GM18951 (cell line): ENCODE data around the gene KCNA2.

ENCODE experiments used
- POLR2A ChIP-seq: IDR thresholded peaks from 4 replicates; pipeline ENCODE4 v1.6.1; 2011; ENCODE audit warnings: mild to moderate bottlenecking; ENCODE audit not compliant: insufficient read length, insufficient read depth; ENCODE audit errors: extremely low read depth
- in situ Hi-C: fragments of 300-500 bp; cut with MboI; formaldehyde crosslinking; loops from one replicate; pipeline ENCODE4 v1.12.0; 2022; ENCODE audit warnings: low sequenced_read_pairs, mixed read lengths, inconsistent platforms; ENCODE audit not compliant: unreplicated experiment

KCNA2 gene

DNA sequence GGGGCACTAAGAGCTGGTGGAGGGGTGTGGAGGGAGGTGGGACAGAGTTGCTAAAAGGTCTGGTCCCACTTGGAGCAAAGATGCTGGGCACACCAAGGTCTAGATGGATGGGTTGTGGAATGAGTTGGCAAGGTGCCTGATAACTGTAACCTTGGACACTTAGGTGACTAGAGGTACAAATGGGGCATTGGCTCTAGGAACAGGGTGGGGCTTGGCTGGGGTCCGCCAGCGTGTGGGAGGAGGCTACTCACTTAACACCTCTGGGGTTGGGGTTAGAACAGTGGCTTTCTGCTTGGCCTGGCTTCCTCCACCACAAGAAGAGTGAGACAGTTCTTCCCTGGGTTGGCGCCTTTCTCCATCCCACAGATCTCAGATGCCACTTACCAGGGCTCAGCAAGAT, 17.2 kb downstream of the KCNA2 start:
- in situ Hi-C loops: no loop called here
- no peak for TF ChIP-seq POLR2A

DNA sequence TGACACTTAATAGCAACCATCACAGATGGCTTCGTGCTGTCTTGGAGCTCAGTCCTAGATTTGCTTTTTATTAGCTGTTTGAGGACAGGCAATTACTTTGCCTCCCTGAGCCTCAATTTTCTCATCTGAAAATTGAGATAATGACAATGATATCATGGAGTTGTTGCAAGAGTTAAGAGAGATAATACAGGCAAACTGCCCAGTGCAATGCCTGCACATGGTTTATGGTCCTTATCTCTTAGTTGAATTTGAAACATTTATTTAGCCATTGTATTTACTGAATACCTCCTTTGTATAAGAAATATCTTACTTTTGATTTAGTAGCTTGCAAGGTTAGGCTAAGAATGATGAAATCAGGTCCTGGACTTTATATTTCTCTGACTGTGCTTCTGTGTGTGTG, 17.7 kb downstream of the KCNA2 start:
- no peak for TF ChIP-seq POLR2A
- in situ Hi-C loops: no loop called here

DNA sequence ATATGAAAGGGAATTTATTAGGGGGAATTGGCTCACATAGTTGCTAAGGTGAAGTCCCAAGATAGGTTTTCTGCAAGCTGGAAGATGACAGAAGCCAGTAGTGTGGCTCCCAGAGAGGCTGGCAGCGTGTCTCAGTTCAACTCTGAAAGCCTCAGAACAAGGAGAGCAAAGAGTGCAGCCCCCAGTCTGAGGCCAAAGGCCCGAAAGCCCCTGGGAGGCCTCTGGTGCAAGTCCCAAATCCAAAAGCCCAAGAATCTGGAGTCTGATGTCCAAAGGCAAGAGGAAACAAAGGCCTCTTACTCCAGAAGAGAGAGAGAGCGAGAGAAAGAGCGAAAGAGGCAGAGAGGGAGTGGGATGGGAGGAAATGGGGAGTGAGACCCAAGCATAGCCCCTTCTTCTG, 18.3 kb downstream of the KCNA2 start:
- in situ Hi-C loops: no loop called here
- TF ChIP-seq POLR2A: no peak

DNA sequence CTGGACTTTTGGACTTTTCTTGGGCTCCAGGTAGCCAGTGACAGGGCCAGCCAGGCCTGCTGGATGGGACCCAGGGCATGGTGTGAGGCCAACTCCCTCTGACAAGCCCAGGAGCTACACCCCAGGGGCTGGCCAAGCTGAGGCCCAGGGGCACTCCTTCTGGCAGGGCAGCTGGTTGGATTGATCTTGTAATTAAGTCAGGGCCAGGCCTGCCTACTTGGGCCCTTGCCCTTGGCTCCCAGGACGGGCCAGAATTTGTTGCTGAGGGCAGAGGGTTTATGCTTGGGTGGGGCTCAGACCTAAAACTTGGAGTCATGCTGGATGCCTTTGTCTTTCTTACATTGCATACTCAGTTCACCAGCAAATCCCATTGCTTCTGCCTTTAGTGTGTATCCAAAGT, 20.7 kb downstream of the KCNA2 start:
- no peak for TF ChIP-seq POLR2A
- in situ Hi-C loops: no loop called here

DNA sequence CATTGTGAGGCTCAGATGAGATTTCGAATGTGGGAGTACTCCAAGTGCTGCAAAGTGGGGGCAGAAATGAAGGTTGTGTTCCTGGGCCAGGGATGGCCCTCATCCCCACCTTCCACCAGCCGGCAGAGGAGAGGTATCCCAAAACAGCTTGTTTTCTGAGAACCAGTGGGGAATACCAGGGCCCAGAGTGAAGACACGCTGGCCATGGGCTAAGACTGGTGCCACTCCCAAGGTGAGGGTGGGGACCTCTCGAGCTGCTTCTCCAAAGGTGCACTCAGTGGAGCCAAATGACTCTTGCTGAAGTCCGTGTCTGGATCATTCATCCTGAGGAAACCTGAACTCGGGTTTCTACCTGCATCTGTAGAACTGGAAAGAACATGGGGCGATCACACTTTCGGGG, 22.1 kb downstream of the KCNA2 start:
- no peak for TF ChIP-seq POLR2A
- in situ Hi-C loops: no loop called here

DNA sequence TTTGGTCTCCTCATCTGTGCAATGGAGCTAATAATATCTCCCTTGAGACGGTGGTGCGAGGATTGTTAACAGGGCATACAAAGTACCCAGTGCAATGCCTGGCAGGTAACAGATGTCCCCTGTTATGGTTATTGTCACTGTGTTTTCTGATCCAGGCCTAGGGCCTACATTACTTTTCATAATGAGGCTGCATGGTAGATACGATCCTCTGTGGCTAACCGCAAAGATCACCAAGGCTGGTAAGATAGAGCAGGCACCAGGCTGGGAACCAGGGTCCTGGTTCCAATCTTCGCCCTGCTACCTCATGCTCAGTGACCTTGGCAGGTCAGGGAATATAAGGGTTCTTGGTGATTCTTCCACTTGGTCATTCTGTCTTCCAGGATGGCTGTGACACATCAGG, 22.7 kb downstream of the KCNA2 start:
- in situ Hi-C loops: no loop called here
- TF ChIP-seq POLR2A: no peak

DNA sequence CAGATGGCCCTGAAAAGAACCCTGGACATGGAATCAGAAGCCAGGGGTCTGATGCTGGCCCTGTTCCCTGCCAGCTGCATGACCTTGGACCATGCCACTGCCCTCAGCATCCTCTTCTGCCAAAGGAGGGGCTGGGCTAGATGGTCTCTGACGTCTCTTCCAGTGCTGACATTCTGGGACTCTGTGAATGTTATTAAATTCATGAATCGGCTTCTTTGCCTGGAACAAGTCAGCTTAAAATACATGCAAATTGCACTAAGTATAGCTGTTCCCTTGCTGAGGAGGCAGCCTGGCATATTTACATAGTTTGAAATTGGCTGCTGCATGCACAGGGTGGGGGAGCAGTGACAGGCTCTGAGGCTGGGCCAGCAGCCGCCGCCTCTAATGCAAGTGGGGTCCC, 23.8 kb downstream of the KCNA2 start:
- TF ChIP-seq POLR2A: no peak
- in situ Hi-C loops: no loop called here

DNA sequence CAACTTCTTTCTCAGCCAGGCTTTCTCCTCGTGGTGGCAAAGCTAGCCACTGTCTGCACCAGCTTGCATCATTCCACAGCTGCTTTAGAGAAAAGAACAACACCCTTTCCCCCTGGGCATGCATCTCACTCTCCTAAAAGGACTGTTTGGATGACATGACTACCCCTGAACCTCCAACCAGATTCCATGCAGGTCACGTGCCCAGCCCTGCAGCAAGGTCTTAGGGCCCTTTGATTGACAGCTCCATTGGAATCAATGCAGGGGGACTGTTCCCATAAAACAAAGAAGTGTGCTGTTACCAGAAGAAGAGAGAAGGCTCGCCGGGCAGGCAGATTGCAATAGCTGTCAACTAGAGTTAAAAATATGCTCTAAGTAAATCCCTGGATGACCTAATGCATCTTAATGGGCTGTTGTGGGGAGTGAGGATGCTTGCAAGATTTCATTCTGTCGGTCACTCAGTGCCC, 24.4 kb downstream of the KCNA2 start:
- in situ Hi-C loops: no loop called here
- TF ChIP-seq POLR2A: no peak

DNA sequence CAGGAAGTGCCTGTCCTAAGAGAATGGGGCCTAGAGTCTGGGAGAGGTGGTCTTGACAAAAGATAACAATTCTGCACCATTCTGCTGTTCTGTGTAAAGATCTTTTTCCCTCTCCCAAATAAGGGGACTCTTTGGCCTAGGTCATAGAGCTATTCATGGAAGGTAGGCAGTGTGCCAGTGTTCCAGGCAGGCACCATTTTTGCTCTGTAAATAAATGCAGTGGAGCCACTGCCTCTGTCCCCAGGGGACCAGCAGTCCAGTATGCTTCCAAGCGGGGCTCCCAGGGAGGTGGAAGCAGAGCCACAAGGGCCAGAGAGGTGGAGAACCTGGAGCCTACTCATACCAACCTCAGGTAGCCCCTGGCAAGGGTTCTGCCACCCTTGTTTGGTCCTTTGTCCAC, 25.9 kb downstream of the KCNA2 start:
- TF ChIP-seq POLR2A: no peak
- in situ Hi-C loops: no loop called here

DNA sequence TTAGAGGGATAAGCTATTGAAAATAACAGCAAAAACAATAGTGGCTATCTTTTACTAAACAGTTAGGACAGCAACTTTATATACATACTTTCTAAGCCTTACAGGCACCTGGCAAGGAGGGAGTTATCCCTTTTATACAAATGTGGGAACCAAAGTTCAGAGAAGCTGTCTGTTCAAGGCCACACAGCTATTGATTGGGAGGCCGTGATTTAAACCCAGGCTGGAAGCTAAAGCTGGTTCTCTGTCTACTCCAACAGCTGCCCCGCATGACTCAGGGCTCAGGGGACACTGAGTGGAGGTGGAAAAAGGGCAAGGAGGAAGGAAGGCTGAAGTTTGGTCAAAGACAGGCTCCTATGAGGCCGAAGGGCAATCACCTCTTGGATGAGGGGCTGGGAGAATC, 26.7 kb downstream of the KCNA2 start:
- in situ Hi-C loops: no loop called here
- no peak for TF ChIP-seq POLR2A

DNA sequence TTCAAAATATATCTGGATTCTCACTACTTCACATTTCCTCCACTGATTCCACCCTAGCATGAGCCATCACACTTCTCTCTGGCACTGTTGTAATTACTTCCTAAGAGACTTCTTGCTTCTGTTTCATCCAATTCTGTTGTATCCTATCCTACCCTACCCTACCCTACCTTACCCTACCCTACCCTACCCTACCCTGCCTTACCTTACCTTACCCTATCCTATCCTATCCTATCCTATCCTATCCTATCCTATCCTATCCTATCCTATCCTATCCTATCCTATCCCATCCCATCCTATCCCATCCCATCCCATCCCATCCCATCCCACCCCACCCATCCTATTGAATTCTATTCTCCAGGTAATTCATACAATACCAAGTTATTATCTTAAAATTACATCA, 29.7 kb downstream of the KCNA2 start:
- TF ChIP-seq POLR2A: no peak
- in situ Hi-C loops: no loop called here

DNA sequence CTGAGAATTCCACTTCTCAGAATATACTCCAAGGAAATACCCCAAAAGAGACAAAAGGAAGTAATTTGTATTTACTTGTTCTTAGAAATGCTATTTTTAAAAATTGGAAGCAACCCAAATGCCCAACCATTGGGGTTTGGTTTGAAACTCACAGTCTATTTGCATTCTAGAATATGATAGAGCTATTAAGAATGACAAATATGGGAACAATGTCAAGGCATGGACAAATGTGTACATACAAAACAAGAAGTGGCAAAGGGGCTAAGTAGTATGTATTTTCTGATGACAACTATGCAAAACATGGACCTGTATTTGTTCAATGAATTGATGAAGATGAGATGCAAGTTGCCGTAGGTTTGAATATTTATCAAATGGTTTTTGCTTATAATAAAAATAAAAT, 32.8 kb downstream of the KCNA2 start:
- no peak for TF ChIP-seq POLR2A
- in situ Hi-C loops: no loop called here

DNA sequence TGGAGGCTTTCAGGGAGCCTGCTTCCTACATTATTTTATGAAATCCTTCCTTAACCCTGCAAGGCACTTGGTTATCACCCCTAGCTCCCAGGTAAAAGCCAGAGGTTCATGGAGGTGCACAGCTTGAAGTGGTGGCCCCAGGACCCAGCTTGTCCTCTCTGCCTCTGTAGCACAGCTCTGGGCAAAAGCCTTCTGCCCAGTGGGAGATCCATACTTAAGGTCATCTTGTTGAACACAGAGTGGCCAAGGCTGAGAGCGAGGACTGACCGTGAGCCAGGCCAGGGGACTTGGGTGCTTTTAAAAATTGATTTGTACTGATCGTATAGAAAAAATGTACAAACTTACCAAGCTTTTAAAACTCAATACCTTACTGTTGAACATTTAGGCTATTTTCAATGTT, 33.4 kb downstream of the KCNA2 start:
- no peak for TF ChIP-seq POLR2A
- in situ Hi-C loops: no loop called here

DNA sequence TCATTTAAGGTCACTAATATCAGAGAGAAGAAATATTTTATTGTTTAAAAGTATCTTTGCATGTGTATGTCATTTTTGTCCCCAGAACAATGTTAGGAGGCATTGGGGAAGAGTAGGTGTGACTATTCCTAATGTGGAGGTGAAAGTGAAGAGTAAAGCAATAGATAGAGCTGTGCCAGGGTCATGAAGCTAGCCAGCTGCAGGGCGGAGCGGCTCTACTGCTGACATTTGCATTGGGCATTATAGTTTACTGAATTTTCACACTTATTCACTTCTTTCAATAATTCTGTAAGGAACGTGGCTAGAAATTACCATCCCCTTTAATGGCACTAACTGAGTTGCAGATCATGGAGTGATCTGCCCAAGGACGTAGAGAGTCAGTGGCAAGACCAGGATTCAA, 35.3 kb downstream of the KCNA2 start:
- in situ Hi-C loops: no loop called here
- TF ChIP-seq POLR2A: no peak

DNA sequence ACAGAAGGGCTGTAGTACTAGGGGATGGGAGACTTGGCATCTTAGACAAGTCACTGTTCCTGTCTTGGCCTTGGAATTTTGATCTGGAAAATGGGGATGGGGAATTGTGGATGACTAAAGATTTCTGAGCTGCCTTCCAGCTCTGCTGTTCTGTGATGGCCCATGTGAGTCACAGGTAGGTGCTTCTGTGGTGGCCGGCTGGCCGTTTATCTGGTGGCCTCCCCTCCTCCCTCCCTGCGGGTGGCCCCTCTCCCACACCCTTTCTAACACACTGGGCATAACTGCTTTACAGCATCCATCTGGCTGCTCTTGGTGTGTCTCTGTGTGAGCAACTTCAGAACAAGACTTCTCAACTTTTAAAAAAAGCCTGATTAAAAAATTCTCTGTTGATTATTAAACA, 35.9 kb downstream of the KCNA2 start:
- in situ Hi-C loops: no loop called here
- TF ChIP-seq POLR2A: no peak
